Smooth muscle cell (in vitro differentiated cells): ENCODE measurements around the gene MTSS2. TPM values are rescaled to one million over a fixed set of nuclear protein-coding genes. Genes with fewer than 3 reads are reported as not detected.

Experiments
- DNase-seq: peaks from one replicate; lab custom pipeline; 2025; ENCODE audit not compliant: unreplicated experiment; lab: John Stamatoyannopoulos, UW
- H2AFZ ChIP-seq: fragments of 200-600 bp; sonication (generic); 2 replicates; pipeline ENCODE4 v1.6.0; 2016; ENCODE audit warnings: antibody characterized with exemption, low read depth, mild to moderate bottlenecking
- H3F3A ChIP-seq: fragments of 200-600 bp; sonication (generic); 2 replicates; pipeline ENCODE4 v1.6.0; 2017; ENCODE audit warnings: antibody characterized with exemption, low read depth
- H3K27ac ChIP-seq: fragments of 200-600 bp; sonication (generic); 2 replicates; pipeline ENCODE4 v1.5.1; 2016; ENCODE audit warnings: low read depth, mild to moderate bottlenecking
- H3K27me3 ChIP-seq: fragments of 200-600 bp; sonication (generic); 2 replicates; pipeline ENCODE4 v1.6.1; 2016; ENCODE audit warnings: low read depth, mild to moderate bottlenecking
- H3K36me3 ChIP-seq: fragments of 200-600 bp; sonication (generic); 2 replicates; pipeline ENCODE4 v1.5.1; 2016; ENCODE audit warnings: low read depth
- H3K4me1 ChIP-seq: fragments of 200-600 bp; sonication (generic); 2 replicates; pipeline ENCODE4 v1.5.1; 2016; ENCODE audit warnings: low read depth
- H3K4me2 ChIP-seq: fragments of 200-600 bp; sonication (generic); 2 replicates; pipeline ENCODE4 v1.6.0; 2016; ENCODE audit warnings: mild to moderate bottlenecking
- H3K4me3 ChIP-seq: fragments of 200-600 bp; sonication (generic); 2 replicates; pipeline ENCODE4 v1.5.1; 2016; ENCODE audit warnings: mild to moderate bottlenecking
- H3K79me2 ChIP-seq: fragments of 200-600 bp; sonication (generic); 2 replicates; pipeline ENCODE4 v1.6.0; 2016; ENCODE audit warnings: low read depth, mild to moderate bottlenecking
- H3K9ac ChIP-seq: fragments of 200-600 bp; sonication (generic); 2 replicates; pipeline ENCODE4 v1.6.0; 2016; ENCODE audit warnings: low read depth
- H3K9me3 ChIP-seq: fragments of 200-600 bp; sonication (generic); replicated peaks from 2 replicates; pipeline ENCODE4 v1.5.1; 2016; ENCODE audit warnings: low read depth
- H4K20me1 ChIP-seq: fragments of 200-600 bp; sonication (generic); 2 replicates; pipeline ENCODE4 v1.6.0; 2016; ENCODE audit warnings: low read depth
- CTCF ChIP-seq: fragments of 200-600 bp; sonication (generic); IDR thresholded peaks from 2 replicates; pipeline ENCODE4 v1.5.1; 2017; ENCODE audit warnings: borderline replicate concordance, mild to moderate bottlenecking, antibody characterized with exemption; ENCODE audit not compliant: insufficient read depth, poor library complexity, severe bottlenecking
- WGBS: methylation state at CpG from one replicate; pipeline ENCODE4 v1.1.7; 2016; ENCODE audit warnings: low lambda C conversion rate; 5-methylcytosine and 5-hydroxymethylcytosine counted together
- polyA plus RNA-seq: library from polyadenylated mRNA; unstranded; fragments of >200 nt; fragmentation: Nextera tagmentation; extraction: Ambion mirVana; gene quantifications from 2 replicates; pipeline ENCODE4 v1.2.1, GENCODE V29; 2016
- total RNA-seq: library from RNA; depleted of rRNA; stranded (reverse); fragments of >200 nt; gene quantifications from 2 replicates; pipeline ENCODE4 v1.2.3, GENCODE V29; 2014

MTSS2 gene
- total and polyA plus RNA-seq, 2 experiments from 2014 or later, result 4.2 to 19.5 TPM

- Histone ChIP-seq H3K9me3 (no peaks in the 10 kb centered on the region), H3K36me3 (peaks cover 1% of the 10 kb centered on the region)
- 98% methylated on average over 14 of the region's 14 CpGs for WGBS
Measured at GRCh38 chr16:70665113-70665694, 20.6 kb downstream of the MTSS2 start.

GRCh38 chr16:70664325-70665112 lies 21.3 kb downstream of the MTSS2 start:
- Histone ChIP-seq H3K4me1 (no peaks in the 10 kb centered on the region), H2AFZ (no peak overlapping the region), H3K36me3 (no peaks in the 10 kb centered on the region), H3K9me3 (no peaks in the 10 kb centered on the region), H3K79me2 (no peaks in the 10 kb centered on the region), H3K4me3 (no peak overlapping the region), H3K27me3 (no peaks in the 10 kb centered on the region), H4K20me1 (peaks cover 5% of the 10 kb centered on the region), H3K9ac (no peak overlapping the region), H3K27ac (no peak overlapping the region), H3F3A (no peaks in the 10 kb centered on the region), H3K4me2 (no peak overlapping the region)
- no peak for DNase-seq
- WGBS, result 96% methylated on average over 39 of the region's 39 CpGs
- no peak for TF ChIP-seq CTCF

More at GRCh38 chr16:70665113-70665694, 20.6 kb downstream of the MTSS2 start:
- Histone ChIP-seq H3K79me2 (peaks cover 2% of the 10 kb centered on the region), H3K27me3 (no peaks in the 10 kb centered on the region), H3F3A (no peaks in the 10 kb centered on the region), H3K27ac (no peak overlapping the region), H3K9ac (no peak overlapping the region), H2AFZ (no peak overlapping the region), H3K4me3 (no peak overlapping the region), H3K4me1 (no peaks in the 10 kb centered on the region), H4K20me1 (peaks cover 5% of the 10 kb centered on the region), H3K4me2 (no peak overlapping the region)
- no peak for TF ChIP-seq CTCF
- no peak for DNase-seq

DNA sequence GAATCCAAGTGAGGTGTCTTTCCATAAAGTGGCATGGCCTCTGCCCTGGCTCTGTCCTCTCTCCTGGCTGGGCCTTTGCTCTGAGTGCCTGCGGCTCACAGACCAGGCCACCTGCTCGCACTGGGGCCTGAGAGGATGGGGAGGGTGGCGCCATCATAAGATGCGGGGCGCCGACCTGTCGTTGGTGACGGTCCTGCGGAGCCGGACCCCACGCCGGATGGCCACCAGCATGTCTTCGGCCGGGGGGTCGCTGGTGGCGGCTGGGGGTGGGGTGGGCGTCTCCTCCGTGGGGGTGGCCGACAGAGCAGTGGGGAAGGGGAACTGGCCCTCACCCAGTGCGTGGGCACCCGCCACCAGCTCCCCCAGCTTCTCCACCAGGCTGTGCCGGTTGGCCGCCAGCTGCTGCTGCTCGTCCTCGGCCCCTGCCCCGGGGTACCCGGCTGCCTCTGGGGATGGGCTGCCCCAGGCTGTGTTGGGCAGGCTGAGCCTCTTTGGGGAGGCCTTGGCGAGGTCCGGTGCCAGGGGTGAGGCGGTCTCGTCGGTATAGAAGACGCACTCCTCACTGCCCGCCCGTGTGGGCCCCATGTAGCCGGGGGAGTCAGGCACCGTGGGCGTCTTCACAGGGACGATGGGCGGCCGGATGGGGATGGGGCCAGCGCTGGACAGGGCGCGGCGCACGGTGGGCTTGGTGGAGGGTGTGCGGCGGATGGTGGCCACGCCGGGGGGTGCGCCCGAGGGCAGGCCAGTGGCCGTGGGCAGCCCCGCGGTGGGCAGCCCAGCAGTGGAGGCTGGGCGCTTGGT lies 22.1 kb downstream of the MTSS2 start:
- Histone ChIP-seq H3K36me3 (no peaks in the 10 kb centered on the region), H3K79me2 (no peaks in the 10 kb centered on the region), H4K20me1 (peaks cover 5% of the 10 kb centered on the region), H3F3A (no peaks in the 10 kb centered on the region), H3K4me2 (no peak overlapping the region), H2AFZ (no peak overlapping the region), H3K9me3 (no peaks in the 10 kb centered on the region), H3K27me3 (no peaks in the 10 kb centered on the region), H3K9ac (no peak overlapping the region), H3K4me1 (no peaks in the 10 kb centered on the region), H3K27ac (no peak overlapping the region), H3K4me3 (no peak overlapping the region)
- DNase-seq, result no peak
- WGBS, result 97% methylated on average over 48 of the region's 56 CpGs
- TF ChIP-seq CTCF, result no peak
